ENCODE results near the gene TENM4. TPM values are rescaled to one million over a fixed set of nuclear protein-coding genes. Genes with fewer than 3 reads are reported as not detected.

TENM4 gene
- polyA plus RNA-seq, 1 donor from 2014 or later = 16.8 TPM

DNA sequence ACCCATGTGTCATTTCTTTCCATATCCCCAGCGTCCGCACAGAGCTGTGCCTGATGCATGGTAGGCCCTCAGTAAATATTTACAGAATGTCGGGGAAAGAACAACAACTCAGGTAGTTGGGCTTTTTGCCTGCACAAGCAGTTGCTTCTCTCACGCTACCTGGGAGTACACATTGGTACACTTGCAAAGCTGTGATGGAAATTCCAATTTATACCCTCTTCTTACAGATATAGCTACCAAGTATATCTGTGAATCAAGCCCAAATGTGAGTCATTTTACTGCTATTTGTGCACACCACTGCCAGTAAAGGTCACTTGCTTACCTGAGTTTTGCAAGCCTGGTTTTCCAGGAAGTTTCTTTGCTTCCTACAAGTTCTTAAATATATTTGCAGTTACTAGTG lies 533.2 kb downstream of the TENM4 start:
- H3K36me3 ChIP-seq (ENCODE audit: insufficient read depth, low read length) = no peaks in the 10 kb centered on the region
- H3K9ac ChIP-seq (ENCODE audit: low read length) = no peak overlapping the region
- H3K9me2 ChIP-seq (ENCODE audit: insufficient read depth, low read length) = no peaks in the 10 kb centered on the region
- TF ChIP-seq, protein P1, sequence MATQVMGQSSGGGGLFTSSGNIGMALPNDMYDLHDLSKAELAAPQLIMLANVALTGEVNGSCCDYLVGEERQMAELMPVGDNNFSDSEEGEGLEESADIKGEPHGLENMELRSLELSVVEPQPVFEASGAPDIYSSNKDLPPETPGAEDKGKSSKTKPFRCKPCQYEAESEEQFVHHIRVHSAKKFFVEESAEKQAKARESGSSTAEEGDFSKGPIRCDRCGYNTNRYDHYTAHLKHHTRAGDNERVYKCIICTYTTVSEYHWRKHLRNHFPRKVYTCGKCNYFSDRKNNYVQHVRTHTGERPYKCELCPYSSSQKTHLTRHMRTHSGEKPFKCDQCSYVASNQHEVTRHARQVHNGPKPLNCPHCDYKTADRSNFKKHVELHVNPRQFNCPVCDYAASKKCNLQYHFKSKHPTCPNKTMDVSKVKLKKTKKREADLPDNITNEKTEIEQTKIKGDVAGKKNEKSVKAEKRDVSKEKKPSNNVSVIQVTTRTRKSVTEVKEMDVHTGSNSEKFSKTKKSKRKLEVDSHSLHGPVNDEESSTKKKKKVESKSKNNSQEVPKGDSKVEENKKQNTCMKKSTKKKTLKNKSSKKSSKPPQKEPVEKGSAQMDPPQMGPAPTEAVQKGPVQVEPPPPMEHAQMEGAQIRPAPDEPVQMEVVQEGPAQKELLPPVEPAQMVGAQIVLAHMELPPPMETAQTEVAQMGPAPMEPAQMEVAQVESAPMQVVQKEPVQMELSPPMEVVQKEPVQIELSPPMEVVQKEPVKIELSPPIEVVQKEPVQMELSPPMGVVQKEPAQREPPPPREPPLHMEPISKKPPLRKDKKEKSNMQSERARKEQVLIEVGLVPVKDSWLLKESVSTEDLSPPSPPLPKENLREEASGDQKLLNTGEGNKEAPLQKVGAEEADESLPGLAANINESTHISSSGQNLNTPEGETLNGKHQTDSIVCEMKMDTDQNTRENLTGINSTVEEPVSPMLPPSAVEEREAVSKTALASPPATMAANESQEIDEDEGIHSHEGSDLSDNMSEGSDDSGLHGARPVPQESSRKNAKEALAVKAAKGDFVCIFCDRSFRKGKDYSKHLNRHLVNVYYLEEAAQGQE (IDR thresholded peaks at IDR 0.05; ENCODE audit: borderline replicate concordance) = no peak
- no peak for TF ChIP-seq EZH2 (IDR thresholded peaks at IDR 0.05; ENCODE audit: borderline replicate concordance, insufficient read depth, low read length, poor library complexity, severe bottlenecking)
- H2AFZ ChIP-seq (ENCODE audit: low read depth, low read length) = no peak overlapping the region
- H4K20me1 ChIP-seq (ENCODE audit: insufficient read depth) = no peaks in the 10 kb centered on the region
- no peak overlapping the region for H3K27ac ChIP-seq (ENCODE audit: low read length)
- no peaks in the 10 kb centered on the region for H3F3A ChIP-seq (ENCODE audit: insufficient read depth, low read length, poor library complexity, severe bottlenecking)
- H3K9me3 ChIP-seq (ENCODE audit: low read length) = no peaks in the 10 kb centered on the region
- H3K79me2 ChIP-seq (replicated peaks; ENCODE audit: insufficient read depth, low read length) = no peaks in the 10 kb centered on the region
- H3K4me3 ChIP-seq (ENCODE audit: low read length) = no peak overlapping the region
- H3K27me3 ChIP-seq (ENCODE audit: insufficient read depth, low read depth, low read length) = no peaks in the 10 kb centered on the region
- H3K4me2 ChIP-seq (ENCODE audit: low read length) = no peak overlapping the region

- Histone ChIP-seq H3K79me2 (replicated peaks; ENCODE audit: insufficient read depth, low read length) (no peaks in the 10 kb centered on the region), H3K36me3 (ENCODE audit: insufficient read depth, low read length) (no peaks in the 10 kb centered on the region), H3K4me2 (ENCODE audit: low read length) (no peak overlapping the region), H3K9me3 (ENCODE audit: low read length) (no peaks in the 10 kb centered on the region), H3K9me2 (ENCODE audit: insufficient read depth, low read length) (no peaks in the 10 kb centered on the region), H3K27me3 (ENCODE audit: insufficient read depth, low read depth, low read length) (no peaks in the 10 kb centered on the region), H3F3A (ENCODE audit: insufficient read depth, low read length, poor library complexity, severe bottlenecking) (no peaks in the 10 kb centered on the region), H3K4me3 (ENCODE audit: low read length) (no peak overlapping the region), H2AFZ (ENCODE audit: low read depth, low read length) (no peak overlapping the region), H4K20me1 (ENCODE audit: insufficient read depth) (no peaks in the 10 kb centered on the region), H3K27ac (ENCODE audit: low read length) (no peak overlapping the region), H3K9ac (ENCODE audit: low read length) (no peak overlapping the region)
- no peak for TF ChIP-seq POLR2AphosphoS5 (IDR thresholded peaks at IDR 0.05)
- no peak for TF ChIP-seq TAF1 (IDR thresholded peaks at IDR 0.05; ENCODE audit: low read depth)
- TF ChIP-seq RAD21 (conservative IDR thresholded peaks at IDR 0.05) = no peak
- no peak for TF ChIP-seq MXI1 (conservative IDR thresholded peaks at IDR 0.05; ENCODE audit: poor library complexity, severe bottlenecking)
- TF ChIP-seq CTCF (IDR thresholded peaks at IDR 0.05; ENCODE audit: poor library complexity, severe bottlenecking) = no peak
- no peak for TF ChIP-seq EP300 (conservative IDR thresholded peaks at IDR 0.05; ENCODE audit: poor library complexity, severe bottlenecking)
- TF ChIP-seq, protein P1 (IDR thresholded peaks at IDR 0.05; ENCODE audit: borderline replicate concordance) = no peak
- no peak for TF ChIP-seq SMC3 (conservative IDR thresholded peaks at IDR 0.05; ENCODE audit: poor library complexity)
- no peak for TF ChIP-seq EZH2 (IDR thresholded peaks at IDR 0.05; ENCODE audit: borderline replicate concordance, insufficient read depth, low read length, poor library complexity, severe bottlenecking)
Measured at GRCh38 chr11:78906566-78906965, 534.3 kb downstream of the TENM4 start.
